SK-N-SH (cell line): Measurements from ENCODE around the gene CDH13. TPM values are rescaled to one million over a fixed set of nuclear protein-coding genes. Genes with fewer than 3 reads are reported as not detected.

Experiments used
- CTCF ChIA-PET: fragments of 300-600, 350-600 bp; formaldehyde crosslinking; extraction: SDS; loops from one replicate; lab custom pipeline; 2021; lab: Yijun Ruan, JAX
- POLR2A ChIA-PET: fragments of 350-600 bp; sonication (Branson Sonifier 250); formaldehyde crosslinking; extraction: SDS; loops from one replicate; lab custom pipeline; 2020; ENCODE audit warnings: antibody characterized with exemption, inconsistent platforms; lab: Yijun Ruan, JAX
- DNase-seq: peaks from one replicate; pipeline ENCODE4 v3.0.0; 2012
- H2AFZ ChIP-seq: fragments of 200-600 bp; sonication (generic); 2 replicates; pipeline ENCODE4 v1.8.1; 2016; ENCODE audit warnings: antibody characterized with exemption, mild to moderate bottlenecking, low read depth
- H3F3A ChIP-seq: fragments of 200-600 bp; sonication (generic); replicated peaks from 2 replicates; pipeline ENCODE3; 2016; ENCODE audit warnings: antibody characterized with exemption, mild to moderate bottlenecking; ENCODE audit not compliant: insufficient read depth
- H3K27ac ChIP-seq, 2 experiments: fragments of 200-500 bp in 1 of 2; fragments of 200-600 bp in 1 of 2; sonication (Bioruptor generic) in 1 of 2; sonication (generic), shearing (Covaris generic) in 1 of 2; 2 replicates each; pipeline versions ENCODE4 v1.5.1 to v1.6.1; 2014 to 2016; ENCODE audit warnings: low read depth in 2 of 2, inconsistent platforms in 1 of 2, low read length in 1 of 2, mild to moderate bottlenecking in 1 of 2, mixed read lengths in 1 of 2
- H3K27me3 ChIP-seq: fragments of 200-600 bp; sonication (generic), shearing (Covaris generic); 2 replicates; pipeline ENCODE4 v1.6.1; 2016; ENCODE audit warnings: mixed run types; ENCODE audit not compliant: insufficient read depth
- H3K36me3 ChIP-seq, 2 experiments: fragments of 200-500 bp in 1 of 2; fragments of 200-600 bp in 1 of 2; sonication (Bioruptor generic) in 1 of 2; sonication (generic) in 1 of 2; replicated peaks in 1 of 2; 2 replicates each; pipeline versions ENCODE3 to v1.5.1; 2014 to 2016; ENCODE audit warnings: low read length in 1 of 2, mild to moderate bottlenecking in 1 of 2; ENCODE audit not compliant: insufficient read depth in 2 of 2, control insufficient read depth in 1 of 2
- H3K4me1 ChIP-seq, 2 experiments: fragments of 200-500 bp in 1 of 2; fragments of 200-600 bp in 1 of 2; sonication (Bioruptor generic) in 1 of 2; sonication (generic), shearing (Covaris generic) in 1 of 2; 2 replicates each; pipeline versions ENCODE4 v1.5.1 to v1.6.1; 2014 to 2016; ENCODE audit warnings: low read depth in 1 of 2, low read length in 1 of 2, mixed run types in 1 of 2; ENCODE audit not compliant: insufficient read depth in 2 of 2, control insufficient read depth in 1 of 2
- H3K4me2 ChIP-seq: fragments of 200-600 bp; sonication (generic), shearing (Covaris generic); 2 replicates; pipeline ENCODE4 v1.6.1; 2017; ENCODE audit warnings: mixed run types
- H3K4me3 ChIP-seq, 2 experiments: fragments of 200-500 bp in 1 of 2; fragments of 200-600 bp in 1 of 2; sonication (Bioruptor generic) in 1 of 2; sonication (generic), shearing (Covaris generic) in 1 of 2; 2 replicates each; pipeline versions ENCODE4 v1.5.1 to v1.8.1; 2014 to 2016; ENCODE audit warnings: low read depth in 2 of 2, inconsistent platforms in 1 of 2, low read length in 1 of 2, mild to moderate bottlenecking in 1 of 2, mixed read lengths in 1 of 2, moderate library complexity in 1 of 2
- H3K79me2 ChIP-seq: fragments of 200-600 bp; sonication (generic); 2 replicates; pipeline ENCODE4 v1.8.1; 2017; ENCODE audit warnings: mild to moderate bottlenecking; ENCODE audit not compliant: insufficient read depth
- H3K9ac ChIP-seq: fragments of 200-600 bp; sonication (generic); 2 replicates; pipeline ENCODE4 v1.6.1; 2017; ENCODE audit warnings: mixed run types
- H3K9me2 ChIP-seq: fragments of 200-600 bp; sonication (generic); 2 replicates; pipeline ENCODE4 v1.6.1; 2017; ENCODE audit warnings: mixed run types
- H3K9me3 ChIP-seq: fragments of 200-600 bp; sonication (generic); 2 replicates; pipeline ENCODE4 v1.6.1; 2017; ENCODE audit warnings: mixed run types, mild to moderate bottlenecking, moderate library complexity
- H4K20me1 ChIP-seq: fragments of 200-600 bp; sonication (generic); 2 replicates; pipeline ENCODE4 v1.6.1; 2017; ENCODE audit warnings: mild to moderate bottlenecking, mixed run types; ENCODE audit not compliant: insufficient read depth
- ELF1 ChIP-seq: IDR thresholded peaks from 2 replicates; pipeline ENCODE4 v1.4.0; 2012
- FOXJ3 ChIP-seq: sonication (generic); formaldehyde crosslinking; IDR thresholded peaks from 2 replicates; pipeline ENCODE4 v1.5.1; 2020; ENCODE audit warnings: mild to moderate bottlenecking, missing genetic modification reagents
- FOXM1 ChIP-seq: IDR thresholded peaks from 2 replicates; pipeline ENCODE4 v1.4.0; 2012; ENCODE audit warnings: low read depth, mild to moderate bottlenecking
- GABPA ChIP-seq: IDR thresholded peaks from 2 replicates; pipeline ENCODE4 v1.4.0; 2012; ENCODE audit warnings: low read depth, mild to moderate bottlenecking
- GATA2 ChIP-seq: sonication (generic); formaldehyde crosslinking; IDR thresholded peaks from 2 replicates; pipeline ENCODE4 v1.5.0; 2020; ENCODE audit warnings: mild to moderate bottlenecking, missing genetic modification reagents
- JUND ChIP-seq: IDR thresholded peaks from 2 replicates; pipeline ENCODE4 v1.4.0; 2012
- MXI1 ChIP-seq: IDR thresholded peaks from 2 replicates; pipeline ENCODE4 v1.6.1; 2012; ENCODE audit warnings: mild to moderate bottlenecking, low read depth, low read length, improper control_type of control experiment
- RAD21 ChIP-seq: IDR thresholded peaks from 2 replicates; pipeline ENCODE4 v1.6.1; 2012; ENCODE audit warnings: mild to moderate bottlenecking, low read length
- RXRA ChIP-seq: IDR thresholded peaks from 2 replicates; pipeline ENCODE4 v1.4.0; 2012; ENCODE audit warnings: low read depth, mild to moderate bottlenecking, borderline replicate concordance
- TAF1 ChIP-seq: IDR thresholded peaks from 2 replicates; pipeline ENCODE4 v1.6.1; 2012; ENCODE audit warnings: low read depth, mild to moderate bottlenecking, low read length, moderate library complexity, borderline replicate concordance
- TEAD4 ChIP-seq: IDR thresholded peaks from 2 replicates; pipeline ENCODE4 v1.4.0; 2012; ENCODE audit warnings: mild to moderate bottlenecking, borderline replicate concordance; ENCODE audit not compliant: insufficient read depth
- YY1 ChIP-seq: IDR thresholded peaks from 2 replicates; pipeline ENCODE4 v1.4.0; 2012; ENCODE audit warnings: low read depth, mild to moderate bottlenecking
- WGBS: methylation state at CpG from one replicate; pipeline ENCODE4 v1.1.6; 2017; ENCODE audit warnings: low lambda C conversion rate; 5-methylcytosine and 5-hydroxymethylcytosine counted together
- polyA plus RNA-seq, 3 experiments: library from polyadenylated mRNA; depleted of rRNA; stranded (reverse); fragments of >200 nt; gene quantifications; 2 replicates each; pipeline ENCODE4 v1.2.3, GENCODE V29; 2012
- TF ChIP-seq, protein P1 (sequence below): IDR thresholded peaks from 2 replicates; pipeline ENCODE4 v1.4.0; 2012; ENCODE audit warnings: low read depth, borderline replicate concordance
- TF ChIP-seq, protein P2 (sequence below): fragments of 150-350 bp; IDR thresholded peaks from 2 replicates; pipeline ENCODE4 v1.6.1; 2016; ENCODE audit warnings: mild to moderate bottlenecking, low read depth, low read length
- TF ChIP-seq, protein P3 (sequence below): fragments of 200-600 bp; sonication (generic); IDR thresholded peaks from 2 replicates; pipeline ENCODE4 v1.6.1; 2017; ENCODE audit warnings: antibody characterized with exemption, mild to moderate bottlenecking, moderate library complexity
- TF ChIP-seq, protein P4 (sequence below): IDR thresholded peaks from 2 replicates; pipeline ENCODE4; 2012

CDH13 gene
- polyA plus RNA-seq, 1 of the 3 experiments (the other 2 are of a cell fraction) = 93.0 TPM

DNA sequence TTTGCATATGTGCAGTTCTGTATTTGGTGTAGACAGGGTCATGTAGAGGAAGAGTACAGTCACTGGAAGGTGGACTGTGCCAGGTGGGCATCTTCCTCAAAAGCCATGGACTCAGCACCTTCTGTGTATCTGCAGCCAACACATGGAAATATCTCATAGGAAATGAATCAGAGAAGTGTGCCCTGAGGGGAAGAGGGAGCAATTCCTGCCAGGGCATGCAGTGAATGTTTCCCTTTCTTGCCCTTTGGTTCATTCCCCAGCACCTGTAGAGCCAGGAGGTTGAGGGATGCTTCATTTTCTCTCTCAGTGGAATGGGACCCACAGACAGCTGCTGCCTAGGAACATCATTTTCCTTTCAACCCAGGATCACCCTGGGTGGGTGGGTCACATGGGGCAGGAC, 1034.9 kb downstream of the CDH13 start (continued):
- no peak for TF ChIP-seq TAF1
- no peak for TF ChIP-seq TEAD4
- TF ChIP-seq, protein P1, sequence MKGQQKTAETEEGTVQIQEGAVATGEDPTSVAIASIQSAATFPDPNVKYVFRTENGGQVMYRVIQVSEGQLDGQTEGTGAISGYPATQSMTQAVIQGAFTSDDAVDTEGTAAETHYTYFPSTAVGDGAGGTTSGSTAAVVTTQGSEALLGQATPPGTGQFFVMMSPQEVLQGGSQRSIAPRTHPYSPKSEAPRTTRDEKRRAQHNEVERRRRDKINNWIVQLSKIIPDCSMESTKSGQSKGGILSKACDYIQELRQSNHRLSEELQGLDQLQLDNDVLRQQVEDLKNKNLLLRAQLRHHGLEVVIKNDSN = no peak
- TF ChIP-seq, protein P2, sequence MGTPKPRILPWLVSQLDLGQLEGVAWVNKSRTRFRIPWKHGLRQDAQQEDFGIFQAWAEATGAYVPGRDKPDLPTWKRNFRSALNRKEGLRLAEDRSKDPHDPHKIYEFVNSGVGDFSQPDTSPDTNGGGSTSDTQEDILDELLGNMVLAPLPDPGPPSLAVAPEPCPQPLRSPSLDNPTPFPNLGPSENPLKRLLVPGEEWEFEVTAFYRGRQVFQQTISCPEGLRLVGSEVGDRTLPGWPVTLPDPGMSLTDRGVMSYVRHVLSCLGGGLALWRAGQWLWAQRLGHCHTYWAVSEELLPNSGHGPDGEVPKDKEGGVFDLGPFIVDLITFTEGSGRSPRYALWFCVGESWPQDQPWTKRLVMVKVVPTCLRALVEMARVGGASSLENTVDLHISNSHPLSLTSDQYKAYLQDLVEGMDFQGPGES = no peak
- TF ChIP-seq MXI1 = no peak
- TF ChIP-seq, all 33 proteins: peak for 0

DNA sequence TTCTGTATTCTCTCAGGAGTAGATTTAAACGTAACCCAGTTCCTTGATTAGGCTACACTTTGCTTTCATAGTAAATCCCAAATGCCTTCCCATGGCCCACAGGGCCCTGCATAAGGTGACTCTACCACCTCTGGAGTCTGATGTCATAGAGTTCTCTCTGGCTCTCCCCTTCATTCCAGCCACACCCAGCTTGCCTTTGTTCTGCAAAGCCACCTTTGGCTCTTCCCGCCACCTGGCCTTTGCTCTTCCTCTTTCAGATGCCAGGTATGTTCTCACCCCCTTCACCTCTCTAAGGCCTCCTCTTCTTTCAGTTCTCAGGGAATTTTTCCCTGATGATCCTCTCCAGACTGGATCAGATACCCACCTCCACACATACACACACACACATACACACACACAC, 1039.7 kb downstream of the CDH13 start:
- Histone ChIP-seq H3K9me3 (no peaks in the 10 kb centered on the region), H4K20me1 (no peaks in the 10 kb centered on the region), H3K79me2 (no peaks in the 10 kb centered on the region), H3K27me3 (no peaks in the 10 kb centered on the region), H3K4me2 (no peak overlapping the region), H3K9me2 (no peaks in the 10 kb centered on the region), H3F3A (no peaks in the 10 kb centered on the region), H3K9ac (no peak overlapping the region), H3K27ac (no peak overlapping the region), H3K4me3 (no peak overlapping the region), H3K36me3 (peaks cover 0 to 4% of the 10 kb centered on the region in 2 experiments), H2AFZ (no peak overlapping the region), H3K4me1 (no peaks in the 10 kb centered on the region)
- CTCF ChIA-PET = no interaction called here
- no peak for DNase-seq
- 16% methylated on average over 2 of the region's 2 CpGs for WGBS
- TF ChIP-seq, protein P3, sequence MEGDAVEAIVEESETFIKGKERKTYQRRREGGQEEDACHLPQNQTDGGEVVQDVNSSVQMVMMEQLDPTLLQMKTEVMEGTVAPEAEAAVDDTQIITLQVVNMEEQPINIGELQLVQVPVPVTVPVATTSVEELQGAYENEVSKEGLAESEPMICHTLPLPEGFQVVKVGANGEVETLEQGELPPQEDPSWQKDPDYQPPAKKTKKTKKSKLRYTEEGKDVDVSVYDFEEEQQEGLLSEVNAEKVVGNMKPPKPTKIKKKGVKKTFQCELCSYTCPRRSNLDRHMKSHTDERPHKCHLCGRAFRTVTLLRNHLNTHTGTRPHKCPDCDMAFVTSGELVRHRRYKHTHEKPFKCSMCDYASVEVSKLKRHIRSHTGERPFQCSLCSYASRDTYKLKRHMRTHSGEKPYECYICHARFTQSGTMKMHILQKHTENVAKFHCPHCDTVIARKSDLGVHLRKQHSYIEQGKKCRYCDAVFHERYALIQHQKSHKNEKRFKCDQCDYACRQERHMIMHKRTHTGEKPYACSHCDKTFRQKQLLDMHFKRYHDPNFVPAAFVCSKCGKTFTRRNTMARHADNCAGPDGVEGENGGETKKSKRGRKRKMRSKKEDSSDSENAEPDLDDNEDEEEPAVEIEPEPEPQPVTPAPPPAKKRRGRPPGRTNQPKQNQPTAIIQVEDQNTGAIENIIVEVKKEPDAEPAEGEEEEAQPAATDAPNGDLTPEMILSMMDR = no peak
- no peak for TF ChIP-seq JUND
- no peak for TF ChIP-seq RXRA
- TF ChIP-seq RAD21 = no peak
- TF ChIP-seq, protein P2 = no peak
- TF ChIP-seq MXI1 = no peak
- TF ChIP-seq YY1 = no peak
- TF ChIP-seq GATA2 = no peak
- no peak for TF ChIP-seq TAF1
- no peak for TF ChIP-seq FOXM1
- TF ChIP-seq, protein P4, sequence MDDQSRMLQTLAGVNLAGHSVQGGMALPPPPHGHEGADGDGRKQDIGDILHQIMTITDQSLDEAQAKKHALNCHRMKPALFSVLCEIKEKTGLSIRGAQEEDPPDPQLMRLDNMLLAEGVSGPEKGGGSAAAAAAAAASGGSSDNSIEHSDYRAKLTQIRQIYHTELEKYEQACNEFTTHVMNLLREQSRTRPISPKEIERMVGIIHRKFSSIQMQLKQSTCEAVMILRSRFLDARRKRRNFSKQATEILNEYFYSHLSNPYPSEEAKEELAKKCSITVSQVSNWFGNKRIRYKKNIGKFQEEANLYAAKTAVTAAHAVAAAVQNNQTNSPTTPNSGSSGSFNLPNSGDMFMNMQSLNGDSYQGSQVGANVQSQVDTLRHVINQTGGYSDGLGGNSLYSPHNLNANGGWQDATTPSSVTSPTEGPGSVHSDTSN = no peak
- TF ChIP-seq ELF1 = no peak
- no peak for TF ChIP-seq FOXJ3
- TF ChIP-seq TEAD4 = no peak
- TF ChIP-seq GABPA = no peak
- POLR2A ChIA-PET = no interaction called here
